Gastroesophageal sphincter (tissue), 4 donors: ENCODE data around the gene DCBLD1. TPM values are rescaled to one million over a fixed set of nuclear protein-coding genes. Genes with fewer than 3 reads are reported as not detected.

Experiments
- ATAC-seq: fragments of 150-250 bp; one replicate; pipeline ENCODE4 v1.9.1; 2016; ENCODE audit warnings: mild to moderate bottlenecking, moderate library complexity
- H3K27ac ChIP-seq, 4 donors: fragments of 200-600 bp; sonication (generic) in 3 of 4; 1 replicate in 3 of 4; 2 replicates in 1 of 4; pipeline ENCODE4 v1.5.1; 2016 to 2019
- H3K27me3 ChIP-seq: fragments of 200-600 bp; sonication (generic); one replicate; pipeline ENCODE4 v1.5.1; 2019
- H3K36me3 ChIP-seq, 2 donors: fragments of 200-600 bp; sonication (generic); one replicate each; pipeline ENCODE4 v1.5.1; 2019; ENCODE audit warnings: control low read depth in 1 of 2
- H3K4me1 ChIP-seq, 3 donors: fragments of 200-600 bp; sonication (generic); 1 replicate in 2 of 3; 2 replicates in 1 of 3; pipeline ENCODE4 v1.5.1; 2016 to 2019; ENCODE audit warnings: control low read depth in 2 of 3
- H3K4me3 ChIP-seq, 2 donors: fragments of 200-600 bp; sonication (generic); one replicate each; pipeline ENCODE4 v1.5.1; 2019; ENCODE audit warnings: mild to moderate bottlenecking in 1 of 2, moderate library complexity in 1 of 2
- H3K9me3 ChIP-seq, 3 donors: fragments of 200-600 bp; sonication (generic); one replicate each; pipeline ENCODE4 v1.5.1; 2017 to 2019; ENCODE audit warnings: control low read depth in 2 of 3
- CTCF ChIP-seq, 4 experiments: fragments of 200-600 bp in 2 of 4; fragments of 450-650 bp in 2 of 4; sonication (generic) in 1 of 4; IDR thresholded peaks; one replicate each; pipeline ENCODE4 v1.5.1; 2017 to 2019; ENCODE audit warnings: antibody characterized with exemption in 4 of 4, mild to moderate bottlenecking in 2 of 4, moderate library complexity in 2 of 4
- EP300 ChIP-seq: sonication (generic); formaldehyde crosslinking; IDR thresholded peaks from one replicate; pipeline ENCODE4 v1.6.1; 2017; ENCODE audit warnings: antibody characterized with exemption, mild to moderate bottlenecking
- POLR2A ChIP-seq, 2 donors: fragments of 450-650 bp; IDR thresholded peaks; one replicate each; pipeline ENCODE4 v1.6.1; 2017; ENCODE audit warnings: antibody characterized with exemption in 2 of 2, mild to moderate bottlenecking in 2 of 2, moderate library complexity in 1 of 2
- POLR2AphosphoS5 ChIP-seq: sonication (generic); formaldehyde crosslinking; IDR thresholded peaks from one replicate; pipeline ENCODE4 v1.6.1; 2017; ENCODE audit warnings: antibody characterized with exemption
- whole genome bisulfite sequencing, 2 donors: methylation state at CpG; one replicate each; pipeline ENCODE4 v1.1.5; 2018; ENCODE audit warnings: low coverage in 1 of 2; 5-methylcytosine and 5-hydroxymethylcytosine counted together
- total RNA-seq, 4 donors: library from RNA; depleted of rRNA; stranded (reverse); fragments of >200 nt; gene quantifications; one replicate each; pipeline ENCODE4 v1.1.0, GENCODE V29; 2016

The DCBLD1 gene
- total RNA-seq, 4 donors from 2014 or later = 5.0 to 10.9 (median 8.3) TPM

DNA sequence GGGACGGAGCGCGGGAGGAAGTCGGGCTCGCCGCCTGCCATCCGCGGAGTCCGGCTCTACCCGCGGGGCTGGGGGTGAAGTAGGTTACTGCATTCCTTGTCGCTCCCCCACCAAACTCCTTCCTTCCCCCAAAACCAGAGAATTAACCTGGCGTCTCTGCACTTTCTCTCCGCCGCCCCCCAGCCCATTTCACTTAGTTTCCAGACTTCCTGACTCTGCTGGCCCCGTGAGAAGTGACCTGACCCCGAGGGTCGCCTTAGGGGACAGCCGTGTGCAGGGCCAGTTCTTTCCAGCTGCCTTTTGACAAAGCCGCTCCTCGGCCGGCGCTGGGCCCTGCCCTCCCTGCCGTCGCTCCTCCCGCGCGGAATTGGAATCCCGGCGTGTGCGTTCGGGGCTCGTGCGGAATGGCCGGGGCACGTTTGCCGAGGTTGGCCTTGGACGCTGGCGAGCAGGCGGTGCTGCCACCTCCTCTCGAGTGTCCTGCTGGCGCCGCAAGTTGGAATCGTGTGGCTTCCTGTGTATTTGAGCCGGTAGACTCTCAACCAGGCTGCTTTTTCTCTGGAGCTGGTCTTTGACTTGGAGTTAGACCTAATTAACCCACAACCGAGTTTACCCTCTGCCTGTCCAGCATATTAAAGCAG lies 650 bp downstream of the DCBLD1 start:
- Histone ChIP-seq H3K27ac (peak overlapping the region; percentile 55 to 91 (median 88)), H3K4me3 (peak overlapping the region; percentile 77 to 85), H3K27me3 (no peaks in the 10 kb centered on the region), H3K4me1 (peaks cover 0 to 25% (median 4%) of the 10 kb centered on the region in 3 donors), H3K9me3 (no peaks in the 10 kb centered on the region), H3K36me3 (no peaks in the 10 kb centered on the region)
- WGBS, 2 donors = 0 to 3% methylated on average over 3 to 11 of the region's 46 CpGs
- TF ChIP-seq POLR2AphosphoS5 = no peak
- no peak for TF ChIP-seq EP300
- no peak for TF ChIP-seq POLR2A (IDR thresholded peaks at IDR 0.05)
- TF ChIP-seq CTCF (IDR thresholded peaks at IDR 0.05) = no peak
- peak; percentile 44 for ATAC-seq

- no peaks in the 10 kb centered on the region for H3K36me3 ChIP-seq
- ATAC-seq = no peak
Measured at GRCh38 chr6:117483645-117484016, 1.2 kb downstream of the DCBLD1 start.

DNA sequence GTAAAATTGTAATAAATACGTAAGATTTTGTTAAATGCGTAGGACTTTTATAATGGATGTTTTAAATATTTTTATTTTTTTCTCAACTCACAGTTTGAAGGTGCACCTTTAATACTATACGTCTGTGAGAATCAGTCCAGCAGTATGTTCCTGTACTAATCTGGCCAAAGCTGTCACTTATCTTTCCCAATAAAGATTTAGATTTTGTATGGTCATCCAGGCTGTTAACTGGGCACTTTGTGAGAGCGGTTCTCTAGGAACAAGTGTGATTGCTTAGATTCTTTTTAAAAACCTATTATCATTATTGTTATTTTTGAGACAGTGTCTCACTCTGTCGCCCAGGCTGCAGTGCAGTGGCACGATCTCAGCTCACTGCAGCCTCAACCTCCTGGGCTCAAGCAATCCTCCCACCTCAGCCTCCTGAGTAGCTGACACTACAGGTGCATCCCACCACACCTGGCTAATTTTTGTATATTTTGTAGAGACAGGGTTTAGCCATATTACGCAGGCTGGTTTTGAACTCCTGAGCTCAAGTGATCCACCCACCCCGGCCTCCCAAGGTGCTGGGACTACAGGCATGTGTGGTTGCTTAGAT lies 1.7 kb downstream of the DCBLD1 start:
- TF ChIP-seq POLR2A (IDR thresholded peaks at IDR 0.05) (no peak), POLR2AphosphoS5 (no peak), CTCF (IDR thresholded peaks at IDR 0.05) (no peak), EP300 (no peak)
- H3K4me3 ChIP-seq = peak overlapping the region; percentile 77 to 85
- H3K9me3 ChIP-seq = no peaks in the 10 kb centered on the region
- peaks cover 0 to 25% (median 4%) of the 10 kb centered on the region in 3 donors for H3K4me1 ChIP-seq
- 68 to 77% methylated on average over 6 to 8 of the region's 8 CpGs for WGBS, 2 donors
- H3K27me3 ChIP-seq = no peaks in the 10 kb centered on the region
- no peak for ATAC-seq
- H3K27ac ChIP-seq = peak overlapping the region in 2 of 4 donors; percentile 87 to 88
- no peaks in the 10 kb centered on the region for H3K36me3 ChIP-seq

More at GRCh38 chr6:117483645-117484016, 1.2 kb downstream of the DCBLD1 start:
- 0% methylated on average over 2 to 7 of the region's 7 CpGs for WGBS, 2 donors
- H3K4me3 ChIP-seq = peak overlapping the region; percentile 77 to 85
- no peaks in the 10 kb centered on the region for H3K9me3 ChIP-seq
- no peak for TF ChIP-seq EP300
- no peak for TF ChIP-seq POLR2AphosphoS5
- no peak for TF ChIP-seq POLR2A (IDR thresholded peaks at IDR 0.05)
- TF ChIP-seq CTCF (IDR thresholded peaks at IDR 0.05) = no peak
- H3K4me1 ChIP-seq = peaks cover 0 to 25% (median 4%) of the 10 kb centered on the region in 3 donors
- H3K27ac ChIP-seq = peak overlapping the region; percentile 55 to 91 (median 88)
- no peaks in the 10 kb centered on the region for H3K27me3 ChIP-seq

- TF ChIP-seq POLR2AphosphoS5 = no peak
- TF ChIP-seq POLR2A (IDR thresholded peaks at IDR 0.05) = no peak
- no peak for TF ChIP-seq EP300
- no peak for TF ChIP-seq CTCF (IDR thresholded peaks at IDR 0.05)
- H3K27ac ChIP-seq = no peak overlapping the region
- no peak overlapping the region for H3K4me3 ChIP-seq
- no peaks in the 10 kb centered on the region for H3K27me3 ChIP-seq
- ATAC-seq = no peak
- no peaks in the 10 kb centered on the region for H3K36me3 ChIP-seq
- no peaks in the 10 kb centered on the region for H3K9me3 ChIP-seq
- peaks cover 0 to 25% (median 4%) of the 10 kb centered on the region in 3 donors for H3K4me1 ChIP-seq
Measured at GRCh38 chr6:117485433-117485832, 3.0 kb downstream of the DCBLD1 start.

GRCh38 chr6:117487821-117488220 lies 5.3 kb downstream of the DCBLD1 start:
- H3K4me3 ChIP-seq = no peak overlapping the region
- 80 to 90% methylated on average over 4 to 7 of the region's 7 CpGs for WGBS, 2 donors
- peaks cover 0 to 12% (median 4%) of the 10 kb centered on the region in 3 donors for H3K4me1 ChIP-seq
- ATAC-seq = no peak
- no peaks in the 10 kb centered on the region for H3K27me3 ChIP-seq
- no peak for TF ChIP-seq CTCF (IDR thresholded peaks at IDR 0.05)
- TF ChIP-seq EP300 = no peak
- no peak for TF ChIP-seq POLR2AphosphoS5
- no peak for TF ChIP-seq POLR2A (IDR thresholded peaks at IDR 0.05)
- H3K27ac ChIP-seq = no peak overlapping the region
- no peaks in the 10 kb centered on the region for H3K36me3 ChIP-seq
- no peaks in the 10 kb centered on the region for H3K9me3 ChIP-seq
